Activated naive CD4-positive, alpha-beta T cell treated with Interleukin-2 at 50 U/mL for 16 hours (primary cell): Measurements from ENCODE around the gene SIK2.
"Not testable (repeated sequence)": the region's sequence is repeated elsewhere in the genome, so short reads cannot be mapped to it uniquely, and the experiment has no call there.

Experiments used
- DNase-seq: peaks from one replicate; pipeline ENCODE4 v3.0.0-alpha.2; 2020

Gene SIK2

DNA sequence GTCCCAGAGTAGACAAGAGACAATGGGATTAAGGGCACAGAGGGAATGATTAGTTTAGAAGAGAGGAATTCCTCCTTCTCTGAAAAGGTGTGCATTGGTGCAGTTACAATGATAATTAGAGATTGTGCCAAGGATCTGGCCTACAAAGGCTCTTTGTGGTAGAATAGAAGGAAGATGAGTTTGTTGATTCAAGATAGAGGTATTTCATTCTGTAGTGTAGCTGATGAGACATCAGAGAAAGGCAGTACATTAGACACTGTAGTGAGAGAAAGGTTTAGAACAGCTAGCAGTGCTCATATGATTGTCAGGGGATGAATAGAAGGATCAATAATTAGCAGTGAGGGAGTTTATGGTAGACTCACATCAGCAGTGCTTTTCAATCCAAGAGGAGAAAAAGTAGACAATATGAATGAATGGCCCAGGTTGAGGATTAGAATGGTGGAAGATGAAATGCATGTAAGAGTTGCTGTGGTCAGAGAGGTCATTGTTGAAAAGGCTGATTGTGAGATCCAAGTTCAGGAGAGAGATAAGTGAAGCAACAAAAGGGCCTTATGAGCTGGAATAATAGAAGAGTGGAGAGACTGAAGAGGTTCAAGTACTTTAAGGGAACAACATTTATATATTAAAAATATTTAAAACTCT is 28.9 kb downstream of the SIK2 start:
- DNase-seq, result no peak

DNA sequence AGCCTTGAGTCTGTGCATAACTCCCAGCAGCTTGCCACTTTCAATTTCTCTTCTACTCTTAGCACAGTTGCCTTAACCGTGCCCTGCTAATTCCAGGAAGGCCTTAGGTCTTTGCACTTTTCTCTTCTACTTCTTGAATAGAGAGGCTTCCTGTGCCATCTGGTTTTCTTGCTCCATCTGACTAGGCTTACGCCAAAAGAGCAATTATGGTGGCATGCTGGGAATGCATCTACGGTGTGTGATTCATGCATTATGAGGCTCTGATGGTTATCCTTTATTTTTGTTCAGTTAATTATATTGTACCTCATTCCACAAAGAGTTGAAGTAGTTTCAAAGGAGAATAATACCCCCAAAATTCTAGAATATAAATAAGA is 29.4 kb downstream of the SIK2 start:
- no peak for DNase-seq

GRCh38 chr11:111632516-111633220 is 30.4 kb downstream of the SIK2 start:
- no peak for DNase-seq

GRCh38 chr11:111633248-111633647 is 31.0 kb downstream of the SIK2 start:
- no peak for DNase-seq

DNA sequence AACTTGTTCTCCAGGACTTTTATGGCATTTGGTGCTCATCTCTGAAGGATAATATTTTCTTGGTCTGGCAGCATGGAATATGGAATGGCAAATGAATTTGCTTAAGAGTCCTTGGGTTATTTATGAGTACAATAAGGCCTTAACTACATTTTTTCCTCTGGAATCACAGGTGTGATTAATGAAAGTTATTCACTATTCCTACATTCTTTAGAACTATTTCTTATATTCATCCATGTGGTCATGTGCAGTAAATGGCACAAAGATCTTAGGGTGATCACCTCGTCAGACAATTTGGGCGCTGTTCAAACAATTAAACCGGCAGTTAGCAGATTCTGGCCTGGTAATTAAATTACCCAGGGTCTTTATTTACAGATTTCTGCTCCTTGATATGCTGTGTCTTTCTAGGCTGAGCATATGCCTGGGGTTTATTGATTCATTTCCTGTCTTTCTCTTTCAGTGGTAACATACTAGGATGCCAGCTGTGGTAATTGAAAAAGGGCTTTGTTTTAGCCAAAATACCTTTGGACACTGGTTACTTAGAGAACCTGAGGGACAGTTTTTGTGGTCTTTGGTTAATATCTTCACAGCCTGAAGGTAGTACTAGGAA is 31.6 kb downstream of the SIK2 start:
- no peak for DNase-seq

DNA sequence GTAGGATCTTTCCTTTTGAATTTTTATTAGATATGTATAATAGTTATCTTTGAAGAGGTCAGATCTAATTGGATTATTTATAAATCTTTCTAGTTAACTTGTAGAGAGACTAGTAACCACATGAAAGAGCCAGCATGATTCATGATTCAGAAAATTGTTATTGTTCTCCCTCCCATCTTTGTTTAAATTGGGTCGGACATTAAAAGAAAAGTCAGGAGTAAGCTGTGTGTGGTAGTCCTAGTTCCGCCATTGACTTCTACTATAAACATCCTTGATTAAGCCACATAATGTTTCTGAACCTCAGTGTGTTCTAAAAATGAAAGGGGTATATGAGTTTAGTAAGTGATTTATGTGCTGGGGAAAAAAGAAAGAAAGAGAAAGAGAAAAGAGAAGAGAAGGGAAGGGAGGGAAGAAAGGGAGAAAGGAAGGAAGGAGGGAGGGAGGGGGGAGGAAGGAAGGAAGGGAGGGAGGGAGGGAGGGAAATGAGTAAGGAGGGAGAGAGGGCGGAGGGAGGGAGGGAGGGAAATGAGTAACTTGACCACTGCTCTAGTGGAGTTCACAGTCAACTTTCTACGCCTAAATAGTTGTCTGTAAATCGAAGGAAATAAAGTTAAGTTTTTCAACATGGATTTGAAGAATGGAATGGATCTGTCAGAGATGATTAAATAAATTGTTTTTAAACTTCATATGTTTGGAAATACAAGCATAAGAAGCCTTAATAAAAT is 32.9 kb downstream of the SIK2 start:
- no peak for DNase-seq

DNA sequence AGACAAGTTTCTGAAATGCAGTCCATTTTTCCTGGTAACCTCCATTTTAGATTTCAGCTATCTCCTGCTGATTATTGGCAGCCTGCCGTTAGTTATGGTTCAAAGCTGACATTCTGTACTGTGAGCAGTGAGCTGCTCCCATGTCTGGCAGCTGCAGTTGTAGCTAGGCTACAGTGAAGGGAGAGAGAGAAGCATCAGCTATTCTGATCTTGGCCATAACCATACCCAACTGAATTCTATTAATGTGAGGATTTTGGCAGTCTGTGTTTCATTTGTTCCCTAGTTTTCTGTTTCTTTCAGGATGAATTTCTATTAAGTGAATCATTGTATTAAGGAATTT is 33.4 kb downstream of the SIK2 start:
- no peak for DNase-seq

GRCh38 chr11:111637885-111638284 is 35.6 kb downstream of the SIK2 start:
- no peak for DNase-seq

DNA sequence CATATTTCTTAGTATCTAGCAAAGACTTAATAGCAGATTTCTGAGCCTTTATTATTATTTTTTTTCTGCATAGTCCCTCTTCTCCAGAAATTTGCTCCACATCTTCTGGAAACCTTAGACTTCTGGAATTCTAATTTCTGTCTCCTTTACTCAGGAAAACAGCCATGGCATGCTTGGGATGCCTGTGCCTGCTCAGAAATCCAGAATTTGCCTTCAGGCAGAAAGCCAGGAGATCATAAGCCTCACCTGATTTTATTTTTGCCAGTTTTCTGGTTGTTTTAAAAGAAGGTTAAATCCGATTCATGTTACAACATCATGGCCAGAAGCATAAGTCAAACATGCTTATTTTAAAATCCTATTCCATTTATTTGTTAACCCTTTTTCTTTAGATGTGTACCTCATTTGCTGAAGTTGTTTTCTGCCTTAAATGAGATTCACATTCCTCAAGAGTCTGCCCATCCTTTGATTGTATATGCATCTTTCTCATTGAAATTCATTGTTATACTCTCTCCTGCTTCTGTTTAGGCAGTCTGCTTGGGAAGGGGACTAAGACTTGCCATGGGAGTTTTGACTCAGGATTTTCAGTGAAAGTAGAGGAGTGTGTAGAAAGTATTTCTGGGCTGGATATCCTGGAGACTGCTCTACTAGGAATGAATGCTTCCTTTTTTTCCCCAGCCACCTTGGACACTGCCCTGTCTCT is 37.1 kb downstream of the SIK2 start:
- DNase-seq, result no peak

DNA sequence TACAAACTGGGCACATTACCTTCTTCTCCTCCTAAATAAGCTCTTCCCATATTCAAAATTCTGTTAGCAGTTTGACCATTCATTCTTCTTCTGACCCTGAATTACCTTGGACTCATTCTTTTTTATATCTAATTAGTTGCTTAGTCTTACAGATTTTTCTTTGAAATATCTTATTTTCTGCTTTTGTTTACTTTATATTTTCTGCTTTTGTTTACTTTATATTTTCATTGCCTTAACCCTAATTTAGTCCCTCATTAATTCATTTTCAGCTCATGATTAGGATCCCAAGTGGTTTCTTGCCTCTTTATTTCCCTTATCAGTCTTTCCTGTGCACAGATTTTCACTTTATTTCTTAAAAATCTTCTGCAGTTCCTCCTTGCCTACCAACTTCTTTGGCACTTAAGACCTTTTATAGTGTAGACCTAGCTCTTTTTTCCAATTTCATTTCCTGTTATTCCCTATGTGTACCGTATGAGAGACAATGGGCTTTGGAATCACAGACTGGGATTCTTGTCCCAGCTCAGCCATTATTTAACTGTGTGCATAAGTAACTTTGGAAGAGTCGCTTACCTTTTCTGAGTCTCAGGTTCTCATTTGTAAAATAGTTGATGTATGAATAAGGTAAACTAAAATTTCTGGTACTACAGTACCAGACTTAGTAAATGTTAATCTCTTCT is 39.2 kb downstream of the SIK2 start:
- no peak for DNase-seq

GRCh38 chr11:111642542-111642941 is 40.3 kb downstream of the SIK2 start:
- no peak for DNase-seq

GRCh38 chr11:111644922-111645321 is 42.7 kb downstream of the SIK2 start:
- no peak for DNase-seq

GRCh38 chr11:111645657-111646316 is 43.5 kb downstream of the SIK2 start:
- no peak for DNase-seq

- not testable (repeated sequence) for DNase-seq
Measured at GRCh38 chr11:111651336-111651735, 49.1 kb downstream of the SIK2 start.

GRCh38 chr11:111652184-111652583 is 49.9 kb downstream of the SIK2 start:
- no peak for DNase-seq

DNA sequence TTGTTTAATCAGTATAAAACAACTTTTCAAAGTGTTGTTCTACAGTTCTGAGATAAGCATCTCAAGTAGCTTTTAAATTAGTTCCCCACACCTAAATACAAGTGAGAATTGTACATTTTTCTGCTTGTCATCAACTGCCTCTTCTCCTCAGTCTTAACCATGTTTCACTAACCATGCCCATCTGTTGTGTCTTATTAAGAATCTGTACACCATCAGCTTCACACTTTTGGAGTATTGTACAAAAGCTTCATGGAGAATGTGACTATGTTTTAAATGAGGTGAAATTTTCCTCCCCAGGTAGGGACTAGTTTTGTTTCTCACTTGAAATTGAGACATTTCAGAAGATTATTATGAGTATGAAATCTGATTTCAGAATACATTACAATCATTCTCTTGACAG is 52.4 kb downstream of the SIK2 start:
- no peak for DNase-seq

GRCh38 chr11:111655924-111656323 is 53.7 kb downstream of the SIK2 start:
- no peak for DNase-seq

DNA sequence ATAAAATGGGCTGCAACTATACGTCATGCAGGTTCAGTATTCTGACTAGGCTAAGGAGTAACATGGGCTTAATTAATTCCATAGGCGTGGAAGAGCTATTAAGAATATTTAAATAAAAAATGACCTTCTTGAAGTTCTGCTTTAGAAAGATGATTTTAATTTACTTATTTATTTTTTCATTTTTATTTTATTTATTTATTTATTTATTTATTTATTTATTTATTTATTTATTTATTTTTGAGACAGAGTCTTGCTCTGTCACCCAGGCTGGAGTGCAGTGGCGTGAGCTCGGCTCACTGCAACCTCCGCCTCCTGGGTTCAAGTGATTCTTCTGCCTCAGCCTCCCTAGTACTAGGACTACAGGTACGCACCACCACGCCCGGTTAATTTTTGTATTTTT is 55.7 kb downstream of the SIK2 start:
- DNase-seq, result not testable (repeated sequence)

DNA sequence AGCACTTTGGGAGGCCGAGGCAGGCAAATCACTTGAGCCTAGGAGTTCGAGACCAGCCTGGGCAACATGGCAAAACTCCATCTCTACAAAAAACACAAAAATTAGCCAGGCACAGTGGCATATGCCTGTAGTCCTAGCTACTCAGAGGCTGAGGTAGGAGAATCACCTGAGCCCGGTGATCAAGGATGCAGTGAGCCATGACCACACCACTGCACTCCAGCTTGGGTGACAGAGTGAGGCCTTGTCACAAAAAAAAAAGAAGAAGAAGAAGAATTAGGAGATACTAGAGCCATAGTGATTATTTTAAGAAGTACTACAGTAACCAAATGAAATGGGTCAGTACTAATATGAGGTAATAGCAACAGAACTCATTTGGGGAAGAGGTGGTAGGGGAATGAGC is 56.2 kb downstream of the SIK2 start:
- DNase-seq, result not testable (repeated sequence)

DNA sequence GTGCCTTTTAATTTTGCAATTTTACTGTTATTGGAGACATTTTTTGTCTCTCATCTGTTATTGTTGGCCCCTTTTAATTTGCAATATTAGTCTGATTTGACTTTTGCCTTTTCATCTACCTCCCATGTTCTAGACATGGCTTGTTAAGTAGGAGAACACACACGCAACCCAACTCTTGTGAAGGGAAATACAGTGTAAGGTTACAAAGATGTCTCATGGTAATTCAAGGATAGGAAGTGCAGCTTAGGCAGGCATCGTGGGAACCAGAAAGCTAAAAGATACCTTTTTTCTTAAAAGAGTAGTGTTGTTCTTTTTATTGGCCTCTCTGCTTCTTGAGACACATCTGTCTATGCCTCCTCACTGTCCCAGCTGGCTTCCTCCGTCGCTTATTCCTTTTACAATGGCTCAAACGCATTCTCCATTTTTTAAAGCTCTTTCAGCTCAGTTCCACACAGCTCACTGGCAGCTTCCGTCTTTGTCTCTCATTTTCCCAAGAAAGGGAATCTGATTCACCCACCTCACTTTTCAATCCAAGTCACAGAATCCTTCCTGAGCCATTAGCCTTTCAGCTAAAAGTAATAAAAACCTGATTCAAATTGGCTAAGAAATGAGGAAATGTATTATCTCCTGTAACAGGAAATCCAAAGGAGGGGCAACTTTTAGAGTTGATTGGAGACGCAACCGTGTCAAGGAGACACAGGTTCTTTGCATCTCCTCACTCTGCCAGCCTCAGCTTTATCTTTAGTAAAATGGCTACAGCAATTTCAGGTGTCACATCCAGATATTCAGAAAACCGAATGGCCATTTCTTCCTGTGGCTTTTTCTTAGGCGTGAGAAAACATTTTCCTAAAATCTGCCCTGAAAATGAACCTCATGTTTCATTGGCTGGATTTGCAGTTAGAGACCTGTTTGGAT is 57.2 kb downstream of the SIK2 start:
- no peak for DNase-seq

- DNase-seq, result no peak
Measured at GRCh38 chr11:111660822-111661221, 58.6 kb downstream of the SIK2 start.
